GM10266 (cell line): Measurements from ENCODE around the gene TSHR.

Source experiments
- DNase-seq: peaks from one replicate; pipeline ENCODE4 v3.0.0; 2012; ENCODE audit errors: extremely low spot score
- TF ChIP-seq, protein P1 (sequence below): IDR thresholded peaks from 2 replicates; pipeline ENCODE4 v1.5.1; 2012; ENCODE audit warnings: mild to moderate bottlenecking, low read depth; ENCODE audit not compliant: control insufficient read depth, insufficient read depth; ENCODE audit errors: missing control alignments

TSHR gene

DNA sequence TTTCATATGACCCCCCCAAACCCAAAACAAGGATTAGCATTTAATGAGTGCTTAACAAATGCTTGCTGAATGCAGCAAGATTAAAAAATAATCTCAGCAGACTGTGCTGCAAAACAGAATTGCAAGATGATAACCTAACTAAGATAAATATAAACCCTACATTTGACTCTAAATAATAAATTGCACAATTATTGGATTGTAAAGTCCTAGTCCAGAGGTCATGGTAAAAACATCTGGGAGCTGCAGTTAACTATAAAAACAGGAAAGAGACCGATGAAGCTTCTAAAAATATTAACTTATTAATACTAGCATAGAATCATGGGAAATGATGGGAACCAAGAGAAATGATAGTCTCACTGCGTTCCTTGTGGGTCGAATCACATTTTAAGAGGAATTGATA lies 37.2 kb downstream of the TSHR start:
- no peak for DNase-seq
- TF ChIP-seq, protein P1, sequence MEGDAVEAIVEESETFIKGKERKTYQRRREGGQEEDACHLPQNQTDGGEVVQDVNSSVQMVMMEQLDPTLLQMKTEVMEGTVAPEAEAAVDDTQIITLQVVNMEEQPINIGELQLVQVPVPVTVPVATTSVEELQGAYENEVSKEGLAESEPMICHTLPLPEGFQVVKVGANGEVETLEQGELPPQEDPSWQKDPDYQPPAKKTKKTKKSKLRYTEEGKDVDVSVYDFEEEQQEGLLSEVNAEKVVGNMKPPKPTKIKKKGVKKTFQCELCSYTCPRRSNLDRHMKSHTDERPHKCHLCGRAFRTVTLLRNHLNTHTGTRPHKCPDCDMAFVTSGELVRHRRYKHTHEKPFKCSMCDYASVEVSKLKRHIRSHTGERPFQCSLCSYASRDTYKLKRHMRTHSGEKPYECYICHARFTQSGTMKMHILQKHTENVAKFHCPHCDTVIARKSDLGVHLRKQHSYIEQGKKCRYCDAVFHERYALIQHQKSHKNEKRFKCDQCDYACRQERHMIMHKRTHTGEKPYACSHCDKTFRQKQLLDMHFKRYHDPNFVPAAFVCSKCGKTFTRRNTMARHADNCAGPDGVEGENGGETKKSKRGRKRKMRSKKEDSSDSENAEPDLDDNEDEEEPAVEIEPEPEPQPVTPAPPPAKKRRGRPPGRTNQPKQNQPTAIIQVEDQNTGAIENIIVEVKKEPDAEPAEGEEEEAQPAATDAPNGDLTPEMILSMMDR = no peak

DNA sequence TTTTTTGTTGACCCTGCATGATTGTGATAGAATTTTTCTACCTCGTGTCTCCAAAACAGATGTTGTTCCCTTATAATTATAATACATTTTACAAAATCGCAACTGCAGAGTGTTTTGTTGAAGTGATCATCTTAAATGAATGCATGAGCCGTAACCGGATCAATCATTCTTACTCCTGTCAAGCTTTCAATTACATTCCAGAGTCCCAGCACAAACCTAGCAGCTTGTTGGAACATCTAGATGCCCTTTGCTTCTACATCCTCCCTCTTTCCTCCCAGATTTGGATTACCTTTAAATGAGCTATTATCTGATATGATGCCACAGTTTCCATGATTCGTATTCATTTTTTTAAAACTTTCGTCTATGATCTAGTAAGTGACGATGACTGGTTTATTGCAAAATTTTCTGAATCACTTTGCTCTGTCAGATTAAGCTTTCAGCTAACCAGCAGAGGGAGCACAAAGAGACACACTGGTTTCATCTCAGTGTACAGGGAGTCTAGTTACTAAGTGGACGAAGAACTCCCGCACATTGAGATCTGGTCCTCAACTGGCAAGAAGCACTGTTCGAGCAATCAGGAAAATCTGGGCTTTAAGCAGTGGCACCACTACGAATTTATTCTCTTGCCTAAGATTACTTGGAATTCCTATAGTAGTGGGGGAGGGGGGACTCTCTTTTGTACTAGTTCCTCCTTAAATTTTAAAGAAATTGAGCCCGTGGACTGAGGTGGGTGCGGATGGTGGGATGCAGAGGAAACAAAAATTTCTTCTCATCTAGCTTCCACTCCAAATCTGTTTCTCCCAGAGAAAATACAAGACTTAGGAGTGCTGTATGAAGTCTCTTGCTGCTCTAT lies 40.9 kb downstream of the TSHR start:
- DNase-seq = peak; percentile 42
- TF ChIP-seq, protein P1 = peak; percentile 64

DNA sequence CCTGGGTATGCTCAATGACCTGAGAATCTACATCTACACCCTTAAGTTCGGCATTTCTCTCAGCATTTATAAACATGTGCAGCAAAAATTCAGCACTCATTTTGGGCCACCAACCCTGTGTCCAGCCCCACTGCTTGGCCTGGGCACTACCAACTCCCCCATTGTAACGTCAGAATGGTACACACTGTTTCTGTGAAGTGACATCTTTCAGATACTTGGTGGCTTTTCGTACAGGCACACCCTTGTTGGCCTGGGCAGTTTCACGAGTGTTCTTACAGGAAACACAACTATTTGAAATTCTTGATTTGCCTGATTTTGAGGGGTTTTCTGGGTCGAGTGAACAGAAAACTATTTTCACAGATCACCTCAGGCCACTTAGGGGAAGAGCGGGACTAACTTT lies 46.0 kb downstream of the TSHR start:
- DNase-seq = no peak
- TF ChIP-seq, protein P1 = no peak

DNA sequence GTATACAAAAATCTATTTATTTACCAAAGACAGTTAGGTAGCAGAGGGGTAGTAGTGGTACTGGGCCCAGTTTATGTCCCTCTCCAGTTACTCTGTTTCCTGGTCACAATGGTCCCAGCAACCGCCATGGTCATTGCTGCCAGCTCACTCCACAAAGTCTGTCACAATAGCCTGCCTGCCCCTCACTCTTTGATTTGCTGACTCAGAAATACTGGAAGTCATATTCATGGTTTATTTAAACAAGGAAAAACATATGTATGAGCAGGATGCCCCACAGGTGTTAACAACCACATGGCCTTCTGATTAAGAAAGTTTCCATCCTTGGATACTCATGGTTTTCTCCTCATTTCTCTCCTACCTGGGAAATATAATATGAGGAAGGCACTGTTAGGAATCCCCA lies 49.2 kb downstream of the TSHR start:
- TF ChIP-seq, protein P1 = no peak
- no peak for DNase-seq

DNA sequence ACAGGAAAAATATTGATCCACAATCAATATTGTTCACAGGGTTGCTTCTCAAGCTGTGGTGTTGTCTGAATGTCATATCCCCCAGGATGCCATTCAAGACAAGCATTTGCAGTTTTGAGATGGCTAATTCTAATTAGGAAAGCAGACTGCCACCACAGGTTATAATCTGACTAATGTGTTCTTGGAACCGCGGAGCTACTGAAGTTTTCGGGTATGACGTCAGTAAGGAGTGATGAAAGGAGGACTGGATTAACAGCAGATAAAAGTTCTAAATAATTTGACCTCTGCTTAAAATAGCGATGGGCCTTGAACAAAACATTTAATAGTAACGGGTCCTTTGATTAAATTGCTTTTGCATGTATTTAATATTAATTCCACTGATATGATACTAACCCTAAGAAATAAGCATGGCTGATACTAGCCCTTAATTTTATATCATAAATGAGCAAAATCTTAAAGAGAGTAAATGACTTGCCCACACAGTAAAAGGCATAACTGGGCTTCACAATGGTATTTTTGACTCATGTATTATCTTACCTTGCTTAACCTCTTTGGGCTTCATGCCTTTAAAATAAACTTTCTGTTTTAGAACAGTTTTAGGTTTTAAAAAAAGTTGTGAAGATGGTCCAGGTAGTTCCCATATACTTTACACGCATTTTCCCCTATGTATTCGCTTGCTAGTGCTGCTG lies 50.3 kb downstream of the TSHR start:
- DNase-seq = no peak
- TF ChIP-seq, protein P1 = no peak

DNA sequence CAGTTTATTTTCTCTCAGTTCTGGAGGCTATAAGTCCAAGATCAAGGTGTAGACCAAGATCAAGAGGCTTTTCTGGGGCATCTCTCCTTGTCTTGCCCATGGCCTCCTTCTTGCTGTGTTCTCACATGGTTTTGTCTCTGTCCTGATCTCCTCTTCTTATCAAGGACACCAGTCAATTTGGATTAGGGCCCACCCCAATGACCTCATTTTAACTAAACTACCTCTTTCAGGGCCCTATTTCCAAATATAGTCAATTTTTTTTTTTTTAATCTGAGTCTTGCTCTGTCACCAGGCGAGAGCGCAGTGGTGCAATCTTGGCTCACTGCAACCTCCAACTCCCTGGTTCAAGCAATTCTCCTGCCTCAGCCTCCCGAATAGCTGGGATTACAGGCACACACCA lies 50.8 kb downstream of the TSHR start:
- DNase-seq = no peak
- TF ChIP-seq, protein P1 = no peak

DNA sequence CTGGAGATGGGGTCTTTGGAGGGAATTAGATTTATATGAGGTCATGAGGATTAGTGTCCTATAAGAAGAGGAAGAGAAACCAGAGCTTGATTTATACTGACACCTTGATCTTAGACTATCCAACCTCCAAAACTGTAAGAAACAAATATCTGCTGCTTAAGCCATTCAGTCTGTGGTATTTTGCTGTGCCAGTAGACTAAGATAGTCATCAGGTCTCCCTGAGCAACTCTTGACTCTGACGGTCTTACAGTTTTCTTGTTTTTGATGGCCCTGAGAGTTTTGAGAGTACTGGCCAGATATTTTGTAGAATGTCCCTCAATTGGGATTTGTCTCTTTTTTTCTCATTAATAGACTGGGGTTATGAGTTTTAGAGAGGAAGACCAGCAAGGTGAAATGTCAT lies 51.7 kb downstream of the TSHR start:
- TF ChIP-seq, protein P1 = no peak
- DNase-seq = no peak
